ENCODE results near the gene ADARB1. TPM values are rescaled to one million over a fixed set of nuclear protein-coding genes. Genes with fewer than 3 reads are reported as not detected.

ADARB1 gene
- total and polyA plus RNA-seq, 2 of the 4 experiments (the other 2 are of a cell fraction), result 39.8 to 47.3 TPM

- peaks cover 95% of the 10 kb centered on the region for H4K20me1 ChIP-seq (ENCODE audit: insufficient read depth, low read length)
- no TSS peak for BruUV-seq (replicated peaks)
These were observed 13.7 kb downstream of the ADARB1 start for GRCh38 chr21:45088116-45088515.

More at GRCh38 chr21:45088116-45088515, 13.7 kb downstream of the ADARB1 start:
- TF ChIP-seq MAFK (IDR thresholded peaks at IDR 0.05; ENCODE audit: low read depth, low read length), result no peak
- TF ChIP-seq CHD1 (IDR thresholded peaks at IDR 0.05; ENCODE audit: low read depth, low read length), result no peak
- TF ChIP-seq SMC3 (IDR thresholded peaks at IDR 0.05; ENCODE audit: low read depth, low read length), result no peak
- TF ChIP-seq MXI1 (IDR thresholded peaks at IDR 0.05; ENCODE audit: borderline replicate concordance, low read depth, low read length), result no peak
- TF ChIP-seq, protein P1, sequence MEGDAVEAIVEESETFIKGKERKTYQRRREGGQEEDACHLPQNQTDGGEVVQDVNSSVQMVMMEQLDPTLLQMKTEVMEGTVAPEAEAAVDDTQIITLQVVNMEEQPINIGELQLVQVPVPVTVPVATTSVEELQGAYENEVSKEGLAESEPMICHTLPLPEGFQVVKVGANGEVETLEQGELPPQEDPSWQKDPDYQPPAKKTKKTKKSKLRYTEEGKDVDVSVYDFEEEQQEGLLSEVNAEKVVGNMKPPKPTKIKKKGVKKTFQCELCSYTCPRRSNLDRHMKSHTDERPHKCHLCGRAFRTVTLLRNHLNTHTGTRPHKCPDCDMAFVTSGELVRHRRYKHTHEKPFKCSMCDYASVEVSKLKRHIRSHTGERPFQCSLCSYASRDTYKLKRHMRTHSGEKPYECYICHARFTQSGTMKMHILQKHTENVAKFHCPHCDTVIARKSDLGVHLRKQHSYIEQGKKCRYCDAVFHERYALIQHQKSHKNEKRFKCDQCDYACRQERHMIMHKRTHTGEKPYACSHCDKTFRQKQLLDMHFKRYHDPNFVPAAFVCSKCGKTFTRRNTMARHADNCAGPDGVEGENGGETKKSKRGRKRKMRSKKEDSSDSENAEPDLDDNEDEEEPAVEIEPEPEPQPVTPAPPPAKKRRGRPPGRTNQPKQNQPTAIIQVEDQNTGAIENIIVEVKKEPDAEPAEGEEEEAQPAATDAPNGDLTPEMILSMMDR (conservative IDR thresholded peaks at IDR 0.05; ENCODE audit: low read depth, low read length), result no peak
- TF ChIP-seq BHLHE40 (IDR thresholded peaks at IDR 0.05; ENCODE audit: low read depth, low read length), result no peak
- no peak for TF ChIP-seq RAD21 (IDR thresholded peaks at IDR 0.05; ENCODE audit: low read length)
- no peak for TF ChIP-seq FOS (IDR thresholded peaks at IDR 0.05; ENCODE audit: low read depth, low read length)
- no peak for TF ChIP-seq MAZ (IDR thresholded peaks at IDR 0.05; ENCODE audit: borderline replicate concordance, low read depth, low read length)
- TF ChIP-seq USF2 (IDR thresholded peaks at IDR 0.05; ENCODE audit: low read depth, low read length), result no peak
- TF ChIP-seq RFX5 (IDR thresholded peaks at IDR 0.05; ENCODE audit: low read depth, low read length), result no peak
- TF ChIP-seq RCOR1 (IDR thresholded peaks at IDR 0.05; ENCODE audit: insufficient replicate concordance, low read length), result no peak
- no peak for TF ChIP-seq NFE2L2 (IDR thresholded peaks at IDR 0.05; ENCODE audit: low read depth, low read length)
- TF ChIP-seq ELK1 (IDR thresholded peaks at IDR 0.05; ENCODE audit: borderline replicate concordance, low read depth, low read length), result no peak
- TF ChIP-seq CEBPB (IDR thresholded peaks at IDR 0.05; ENCODE audit: low read depth, low read length), result no peak
- Histone ChIP-seq H2BK15ac (ENCODE audit: low read depth, low read length) (no peak overlapping the region), H3K4me3 (ENCODE audit: insufficient read depth, low read depth, low read length) (no peak overlapping the region), H2AFZ (replicated peaks; ENCODE audit: low read length, poor library complexity) (no peak overlapping the region), H3K36me3 (ENCODE audit: control insufficient read depth, insufficient read depth, low read length) (peaks cover 36% of the 10 kb centered on the region), H2AK9ac (replicated peaks; ENCODE audit: low read depth, low read length, poor library complexity) (no peak overlapping the region), H3K4me2 (ENCODE audit: low read depth, low read length) (no peak overlapping the region), H4K91ac (ENCODE audit: insufficient read depth, low read depth, low read length) (no peak overlapping the region), H3K9me1 (ENCODE audit: insufficient read depth, low read length) (peaks cover 38% of the 10 kb centered on the region), H4K8ac (ENCODE audit: low read depth in 2 of 2, low read length in 2 of 2) (no peak overlapping the region), H3K9me3 (ENCODE audit: control insufficient read depth, insufficient read depth, low read length) (no peaks in the 10 kb centered on the region), H3K9ac (ENCODE audit: low read depth, low read length) (no peak overlapping the region), H2AK5ac (ENCODE audit: low read depth, low read length) (no peak overlapping the region), H3K27me3 (ENCODE audit: control insufficient read depth, insufficient read depth, low read length) (no peaks in the 10 kb centered on the region), H2BK20ac (ENCODE audit: low read depth, low read length) (no peak overlapping the region), H3K79me1 (ENCODE audit: low read depth in 1 of 2, low read length in 2 of 2) (peaks cover 3 to 86% of the 10 kb centered on the region in 2 experiments; a peak in 3 of 4 replicates), H3K14ac (replicated peaks; ENCODE audit: low read depth, low read length) (no peak overlapping the region), H4K5ac (ENCODE audit: low read depth, low read length) (no peak overlapping the region), H2BK5ac (ENCODE audit: low read depth, low read length, poor library complexity, severe bottlenecking) (no peak overlapping the region), H3K18ac (ENCODE audit: low read depth, low read length) (no peak overlapping the region), H3K23ac (ENCODE audit: low read depth, low read length) (no peak overlapping the region), H3K27ac (ENCODE audit: insufficient read depth, low read length) (no peak overlapping the region), H3K4ac (ENCODE audit: low read depth, low read length) (no peak overlapping the region), H3K56ac (ENCODE audit: extremely low read depth, insufficient read depth, low read length) (no peak overlapping the region), H2BK120ac (ENCODE audit: low read depth, low read length) (no peak overlapping the region), H3K4me1 (ENCODE audit: control insufficient read depth, insufficient read depth, low read length) (peaks cover 25% of the 10 kb centered on the region)
- in situ Hi-C loops (cut with MboI; ENCODE audit: low sequenced_read_pairs) (no loop called here), dilution Hi-C loops (cut with HindIII; ENCODE audit: low sequenced_read_pairs, unreplicated experiment) (no loop called here), intact Hi-C loops (cut with micrococcal nuclease) (no loop called here)
- ChIA-PET CTCF (no interaction called here), POLR2A (ENCODE audit: unreplicated experiment) (no interaction called here)
- no CpG with 5 or more reads among the region's 4 CpGs for WGBS, 2 experiments (ENCODE audit: extremely low coverage in 2 of 2, insufficient read length in 1 of 2)
- DNase-seq (no peak), ATAC-seq (ENCODE audit: low read depth) (no peak)

Data from IMR-90 (cell line).